ENCODE results near the gene ADNP. TPM values are rescaled to one million over a fixed set of nuclear protein-coding genes. Genes with fewer than 3 reads are reported as not detected.

The ADNP gene
- total and polyA plus RNA-seq, 10 of the 15 experiments (the other 5 are each of a cell fraction or from before 2014, with no cell fraction given): 23.0 to 74.4 (median 34.9) TPM

GRCh38 chr20:50856475-50857041, 74.7 kb downstream of the ADNP start:
- Histone ChIP-seq H4K20me1 (ENCODE audit: control insufficient read depth, insufficient read depth) (no peaks in the 10 kb centered on the region), H3K4me2 (ENCODE audit: control insufficient read depth, insufficient read depth) (no peak overlapping the region), H3K9ac (ENCODE audit: control insufficient read depth, insufficient read depth, low read length) (no peak overlapping the region), H3K27ac (ENCODE audit: control insufficient read depth, insufficient read depth) (no peak overlapping the region), H3K9me3 (replicated peaks; ENCODE audit: control insufficient read depth, insufficient read depth, low read length) (no peaks in the 10 kb centered on the region), H3K4me3 (no peak overlapping the region), H2AFZ (ENCODE audit: control insufficient read depth, low read depth, low read length) (no peak overlapping the region), H3K4me1 (ENCODE audit: control insufficient read depth, insufficient read depth, low read length) (peaks cover 3% of the 10 kb centered on the region; the same call in 1 of the 2 replicates), H3K36me3 (ENCODE audit: control insufficient read depth in 2 of 2, insufficient read depth in 2 of 2, low read length in 1 of 2) (peaks cover 0 to 4% of the 10 kb centered on the region in 2 experiments; a peak in 1 of 4 replicates), H3K27me3 (replicated peaks in 1 of 2; ENCODE audit: control insufficient read depth in 2 of 2, insufficient read depth in 2 of 2, low read length in 1 of 2) (no peaks in the 10 kb centered on the region), H3K79me2 (ENCODE audit: control insufficient read depth, insufficient read depth, low read length) (no peaks in the 10 kb centered on the region)
- in situ Hi-C loops (cut with MboI): no loop called here
- no peak for FAIRE-seq
- ChIA-PET POLR2A (no interaction called here), CTCF (interaction anchor here (1.1 kb wide), 1 partner anchor 33 kb away, joined by 3 read pairs; no protein-coding TSS in a partner anchor), RAD21 (ENCODE audit: unreplicated experiment) (interaction anchor here (0.7 kb wide), 1 partner anchor 30 kb away, joined by 3 read pairs; no protein-coding TSS in a partner anchor), SMC1A (ENCODE audit: uncharacterized antibody, unreplicated experiment) (no interaction called here)
- DNase-seq (ENCODE audit: low read depth, low spot score): no peak
- no TSS peak for BruUV-seq (replicated peaks)
- WGBS (ENCODE audit: insufficient coverage, insufficient replicate concordance, low lambda C conversion rate, missing lambda C conversion rate): over 99% methylated on average over 5 of the region's 5 CpGs
- ATAC-seq: no peak
- intact Hi-C loops (cut with micrococcal nuclease; ENCODE audit: unreplicated experiment): no loop called here
- TF ChIP-seq NR2C2 (IDR thresholded peaks at IDR 0.05; ENCODE audit: borderline replicate concordance, control insufficient read depth, insufficient read length, low read depth): no peak
- no peak for TF ChIP-seq SP1 (IDR thresholded peaks at IDR 0.05; ENCODE audit: low read depth, low read length)
- TF ChIP-seq RELA (IDR thresholded peaks at IDR 0.05; ENCODE audit: borderline replicate concordance, partially characterized antibody): no peak
- TF ChIP-seq FOS (IDR thresholded peaks at IDR 0.05; ENCODE audit: borderline replicate concordance, extremely low read depth, insufficient read length): no peak
- TF ChIP-seq, protein P1, sequence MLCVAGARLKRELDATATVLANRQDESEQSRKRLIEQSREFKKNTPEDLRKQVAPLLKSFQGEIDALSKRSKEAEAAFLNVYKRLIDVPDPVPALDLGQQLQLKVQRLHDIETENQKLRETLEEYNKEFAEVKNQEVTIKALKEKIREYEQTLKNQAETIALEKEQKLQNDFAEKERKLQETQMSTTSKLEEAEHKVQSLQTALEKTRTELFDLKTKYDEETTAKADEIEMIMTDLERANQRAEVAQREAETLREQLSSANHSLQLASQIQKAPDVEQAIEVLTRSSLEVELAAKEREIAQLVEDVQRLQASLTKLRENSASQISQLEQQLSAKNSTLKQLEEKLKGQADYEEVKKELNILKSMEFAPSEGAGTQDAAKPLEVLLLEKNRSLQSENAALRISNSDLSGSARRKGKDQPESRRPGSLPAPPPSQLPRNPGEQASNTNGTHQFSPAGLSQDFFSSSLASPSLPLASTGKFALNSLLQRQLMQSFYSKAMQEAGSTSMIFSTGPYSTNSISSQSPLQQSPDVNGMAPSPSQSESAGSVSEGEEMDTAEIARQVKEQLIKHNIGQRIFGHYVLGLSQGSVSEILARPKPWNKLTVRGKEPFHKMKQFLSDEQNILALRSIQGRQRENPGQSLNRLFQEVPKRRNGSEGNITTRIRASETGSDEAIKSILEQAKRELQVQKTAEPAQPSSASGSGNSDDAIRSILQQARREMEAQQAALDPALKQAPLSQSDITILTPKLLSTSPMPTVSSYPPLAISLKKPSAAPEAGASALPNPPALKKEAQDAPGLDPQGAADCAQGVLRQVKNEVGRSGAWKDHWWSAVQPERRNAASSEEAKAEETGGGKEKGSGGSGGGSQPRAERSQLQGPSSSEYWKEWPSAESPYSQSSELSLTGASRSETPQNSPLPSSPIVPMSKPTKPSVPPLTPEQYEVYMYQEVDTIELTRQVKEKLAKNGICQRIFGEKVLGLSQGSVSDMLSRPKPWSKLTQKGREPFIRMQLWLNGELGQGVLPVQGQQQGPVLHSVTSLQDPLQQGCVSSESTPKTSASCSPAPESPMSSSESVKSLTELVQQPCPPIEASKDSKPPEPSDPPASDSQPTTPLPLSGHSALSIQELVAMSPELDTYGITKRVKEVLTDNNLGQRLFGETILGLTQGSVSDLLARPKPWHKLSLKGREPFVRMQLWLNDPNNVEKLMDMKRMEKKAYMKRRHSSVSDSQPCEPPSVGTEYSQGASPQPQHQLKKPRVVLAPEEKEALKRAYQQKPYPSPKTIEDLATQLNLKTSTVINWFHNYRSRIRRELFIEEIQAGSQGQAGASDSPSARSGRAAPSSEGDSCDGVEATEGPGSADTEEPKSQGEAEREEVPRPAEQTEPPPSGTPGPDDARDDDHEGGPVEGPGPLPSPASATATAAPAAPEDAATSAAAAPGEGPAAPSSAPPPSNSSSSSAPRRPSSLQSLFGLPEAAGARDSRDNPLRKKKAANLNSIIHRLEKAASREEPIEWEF (IDR thresholded peaks at IDR 0.05; ENCODE audit: insufficient replicate concordance, low read depth, low read length): no peak
- no peak for TF ChIP-seq HDAC2 (IDR thresholded peaks at IDR 0.05)
- no peak for TF ChIP-seq ZZZ3 (IDR thresholded peaks at IDR 0.05; ENCODE audit: control insufficient read depth, insufficient read length, low read depth)
- no peak for TF ChIP-seq ATF2 (IDR thresholded peaks at IDR 0.05; ENCODE audit: low read length)
- no peak for TF ChIP-seq SKIL (IDR thresholded peaks at IDR 0.05; ENCODE audit: low read depth, poor library complexity, severe bottlenecking)
- no peak for TF ChIP-seq EP300 (IDR thresholded peaks at IDR 0.05; ENCODE audit: borderline replicate concordance in 1 of 2, control insufficient read depth in 1 of 2, low read depth in 2 of 2, low read length in 2 of 2)
- no peak for TF ChIP-seq SMARCA5 (IDR thresholded peaks at IDR 0.05)
- TF ChIP-seq KLF5 (IDR thresholded peaks at IDR 0.05; ENCODE audit: partially characterized antibody): no peak
- TF ChIP-seq GABPA (IDR thresholded peaks at IDR 0.05; ENCODE audit: low read depth): no peak
- TF ChIP-seq MYB (IDR thresholded peaks at IDR 0.05; ENCODE audit: borderline replicate concordance, low read depth, low read length): no peak
- no peak for TF ChIP-seq CREM (IDR thresholded peaks at IDR 0.05; ENCODE audit: low read depth)
- no peak for TF ChIP-seq ZSCAN29 (IDR thresholded peaks at IDR 0.05)

All from GM12878 (cell line).